Kidney epithelial cell (primary cell): ENCODE measurements around the gene LMF1. TPM values are rescaled to one million over a fixed set of nuclear protein-coding genes. Genes with fewer than 3 reads are reported as not detected.

Experiments used
- DNase-seq: peaks from one replicate; pipeline ENCODE4 v3.0.0-alpha.2; 2010; ENCODE audit warnings: low read depth
- H3K27me3 ChIP-seq: 2 replicates; pipeline ENCODE4 v1.6.0; 2011; ENCODE audit warnings: low read length; ENCODE audit not compliant: control insufficient read depth, insufficient read depth
- H3K36me3 ChIP-seq: 2 replicates; pipeline ENCODE4 v1.5.1; 2011; ENCODE audit warnings: low read length; ENCODE audit not compliant: control insufficient read depth, insufficient read depth
- H3K4me3 ChIP-seq: 2 replicates; pipeline ENCODE4 v1.5.1; 2011; ENCODE audit warnings: low read depth, mild to moderate bottlenecking, control low read depth, low read length
- total RNA-seq: library from RNA; depleted of rRNA; stranded (reverse); fragments of >200 nt; gene quantifications from 2 replicates; pipeline ENCODE4 v1.2.3, GENCODE V29; 2015
- TF ChIP-seq, protein P1 (sequence below): IDR thresholded peaks from 2 replicates; pipeline ENCODE4 v1.5.1; 2011; ENCODE audit warnings: mild to moderate bottlenecking, moderate library complexity, low read length, control low read depth, inconsistent platforms; ENCODE audit not compliant: insufficient read depth, poor library complexity, severe bottlenecking

LMF1 gene
- total RNA-seq, 1 donor from 2014 or later = 26.3 TPM

DNA sequence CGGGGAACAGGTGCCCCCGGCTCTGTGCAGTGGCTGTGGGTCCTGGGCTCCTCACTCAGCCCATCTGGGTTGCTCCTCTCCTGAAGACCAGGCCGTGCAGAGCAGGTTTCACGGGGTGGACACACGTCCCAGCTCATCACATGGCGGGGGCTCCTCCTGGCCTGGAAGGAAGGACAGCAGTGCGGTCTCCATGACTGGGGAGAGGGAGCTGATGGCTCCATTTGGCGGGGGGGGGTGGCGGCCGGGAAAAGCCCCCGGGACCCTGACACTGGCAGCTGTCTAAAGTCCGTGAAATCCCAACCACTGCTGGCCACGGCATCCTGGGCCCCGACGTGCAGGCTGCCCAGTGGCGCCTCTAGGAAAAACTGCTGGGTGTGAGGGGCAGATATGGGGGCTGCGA is 29.8 kb upstream of the LMF1 start:
- Histone ChIP-seq H3K27me3 (peaks cover 26% of the 10 kb centered on the region), H3K36me3 (no peaks in the 10 kb centered on the region), H3K4me3 (no peak overlapping the region)
- TF ChIP-seq, protein P1, sequence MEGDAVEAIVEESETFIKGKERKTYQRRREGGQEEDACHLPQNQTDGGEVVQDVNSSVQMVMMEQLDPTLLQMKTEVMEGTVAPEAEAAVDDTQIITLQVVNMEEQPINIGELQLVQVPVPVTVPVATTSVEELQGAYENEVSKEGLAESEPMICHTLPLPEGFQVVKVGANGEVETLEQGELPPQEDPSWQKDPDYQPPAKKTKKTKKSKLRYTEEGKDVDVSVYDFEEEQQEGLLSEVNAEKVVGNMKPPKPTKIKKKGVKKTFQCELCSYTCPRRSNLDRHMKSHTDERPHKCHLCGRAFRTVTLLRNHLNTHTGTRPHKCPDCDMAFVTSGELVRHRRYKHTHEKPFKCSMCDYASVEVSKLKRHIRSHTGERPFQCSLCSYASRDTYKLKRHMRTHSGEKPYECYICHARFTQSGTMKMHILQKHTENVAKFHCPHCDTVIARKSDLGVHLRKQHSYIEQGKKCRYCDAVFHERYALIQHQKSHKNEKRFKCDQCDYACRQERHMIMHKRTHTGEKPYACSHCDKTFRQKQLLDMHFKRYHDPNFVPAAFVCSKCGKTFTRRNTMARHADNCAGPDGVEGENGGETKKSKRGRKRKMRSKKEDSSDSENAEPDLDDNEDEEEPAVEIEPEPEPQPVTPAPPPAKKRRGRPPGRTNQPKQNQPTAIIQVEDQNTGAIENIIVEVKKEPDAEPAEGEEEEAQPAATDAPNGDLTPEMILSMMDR = no peak
- no peak for DNase-seq

DNA sequence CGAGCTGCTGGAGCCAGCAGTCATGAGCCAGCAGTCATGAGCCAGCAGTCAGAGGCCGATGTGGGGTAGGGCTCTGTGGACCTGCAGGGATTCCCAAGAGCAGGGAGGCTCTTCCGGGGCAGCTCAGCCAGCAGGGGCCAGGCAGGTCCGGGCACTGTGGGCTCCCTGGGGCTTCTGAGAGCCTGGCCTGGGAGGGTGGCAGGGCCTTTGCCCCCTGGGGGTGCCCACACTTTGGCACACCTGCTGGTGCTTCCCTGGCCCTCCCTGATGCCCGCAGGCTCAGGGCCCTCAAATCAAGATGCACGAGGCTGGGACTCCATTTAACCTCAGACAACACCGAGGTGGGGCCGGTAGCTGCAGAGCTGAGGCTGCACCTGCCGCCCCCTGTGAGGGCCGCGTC is 28.9 kb upstream of the LMF1 start:
- Histone ChIP-seq H3K4me3 (no peak overlapping the region), H3K36me3 (no peaks in the 10 kb centered on the region), H3K27me3 (peaks cover 20% of the 10 kb centered on the region)
- DNase-seq = no peak
- TF ChIP-seq, protein P1 = no peak

DNA sequence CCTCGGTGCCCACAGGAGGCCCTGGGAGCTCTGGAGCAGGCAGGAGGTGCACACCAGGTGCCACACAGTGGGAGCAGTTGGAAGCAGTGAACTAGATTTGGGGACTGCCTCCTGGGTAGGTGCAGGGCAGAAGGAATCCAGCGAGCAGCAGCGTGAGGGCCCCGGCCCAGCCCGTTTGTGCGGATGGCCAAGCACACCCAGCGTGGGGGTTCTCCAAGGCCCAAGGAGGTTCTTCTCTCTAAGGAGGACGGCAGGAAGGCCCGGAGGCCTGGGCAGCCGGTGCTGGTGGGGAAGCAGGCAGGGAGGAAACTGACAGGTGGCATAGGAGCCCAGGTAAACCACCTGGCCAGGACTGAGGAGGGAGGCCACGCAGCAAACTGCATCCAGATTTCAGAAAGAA is 27.8 kb upstream of the LMF1 start:
- peaks cover 20% of the 10 kb centered on the region for H3K27me3 ChIP-seq

DNA sequence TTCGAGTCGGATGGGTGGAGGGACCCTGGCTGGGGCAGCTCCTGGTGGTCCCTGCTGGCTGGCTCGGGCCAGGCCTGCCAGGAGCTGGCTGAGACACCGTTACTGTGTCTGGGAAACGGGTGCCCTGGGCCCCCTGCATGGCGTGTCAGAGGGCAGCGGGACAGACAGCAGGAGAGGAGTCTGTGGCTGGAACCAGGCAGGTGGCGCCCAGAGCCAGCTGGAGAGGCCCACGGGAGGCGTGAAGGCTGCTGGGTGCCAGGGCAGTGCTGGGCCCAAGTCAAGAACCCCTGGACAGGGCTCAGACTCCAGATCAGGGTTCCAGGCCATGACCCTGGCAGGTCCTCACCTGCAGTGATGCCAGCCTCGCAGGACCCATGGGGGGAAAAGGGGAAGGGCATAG is 27.4 kb upstream of the LMF1 start:
- TF ChIP-seq, protein P1 = no peak
- peaks cover 20% of the 10 kb centered on the region for H3K27me3 ChIP-seq
- H3K36me3 ChIP-seq = no peaks in the 10 kb centered on the region
- H3K4me3 ChIP-seq = no peak overlapping the region
- DNase-seq = no peak

More for the DNA sequence above, 27.8 kb upstream of the LMF1 start:
- TF ChIP-seq, protein P1 = no peak
- Histone ChIP-seq H3K36me3 (no peaks in the 10 kb centered on the region), H3K4me3 (no peak overlapping the region)
- no peak for DNase-seq

DNA sequence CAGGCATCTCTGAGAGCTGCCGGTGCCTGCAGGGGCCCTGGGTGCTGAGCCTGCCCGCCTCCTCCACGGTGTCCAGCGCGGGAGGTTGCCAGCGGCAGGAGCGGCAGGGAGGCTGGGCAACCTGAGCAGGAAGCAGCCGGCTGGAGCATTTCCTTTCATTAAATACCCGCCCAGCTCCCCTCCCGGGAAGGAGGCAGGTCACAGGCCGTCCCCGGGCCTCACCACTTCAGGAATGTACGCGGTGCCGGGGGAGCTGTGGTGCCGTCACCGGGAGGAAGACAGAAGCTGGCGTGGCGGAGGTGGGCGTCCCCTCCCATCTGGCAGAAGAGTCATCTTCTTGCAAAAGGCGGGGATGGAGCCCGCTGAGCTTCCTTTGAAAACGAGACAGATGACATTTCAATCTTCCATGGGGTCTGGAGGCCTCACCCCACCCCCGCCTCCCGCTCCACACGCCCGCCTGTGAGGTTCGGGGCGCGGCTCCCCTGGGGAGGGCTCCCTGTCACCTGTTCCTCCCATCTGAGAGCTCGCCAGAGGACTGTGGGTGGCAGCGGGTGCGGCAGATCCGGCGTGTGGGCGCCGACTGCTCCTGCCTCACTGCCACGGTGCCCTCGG is 26.8 kb upstream of the LMF1 start:
- Histone ChIP-seq H3K36me3 (no peaks in the 10 kb centered on the region), H3K4me3 (peak overlapping the region; percentile 4), H3K27me3 (peaks cover 20% of the 10 kb centered on the region)
- TF ChIP-seq, protein P1 = no peak
- no peak for DNase-seq

DNA sequence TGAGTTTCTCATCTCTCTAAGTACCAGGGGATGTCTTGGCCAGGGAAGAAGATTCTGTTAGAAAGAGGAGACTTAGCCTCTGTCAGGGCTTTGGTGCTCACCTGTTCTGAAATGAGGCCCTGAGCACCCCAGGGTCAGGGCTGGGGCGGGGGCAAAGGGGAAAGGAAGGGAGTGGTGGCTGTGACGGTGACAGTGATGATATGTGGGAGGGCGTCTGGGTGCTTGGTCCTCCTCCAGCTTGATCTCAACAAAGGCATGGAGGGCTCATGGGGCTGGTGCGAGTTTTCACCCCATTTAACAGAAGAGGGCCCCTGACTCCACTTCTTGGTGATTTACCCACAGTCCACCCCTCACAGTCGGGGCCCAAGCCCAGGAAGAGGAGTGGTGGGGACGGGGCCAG is 25.9 kb upstream of the LMF1 start:
- peaks cover 28% of the 10 kb centered on the region for H3K27me3 ChIP-seq
- no peak overlapping the region for H3K4me3 ChIP-seq
- no peak for DNase-seq
- H3K36me3 ChIP-seq = no peaks in the 10 kb centered on the region
- TF ChIP-seq, protein P1 = no peak
